Heart right ventricle (tissue), 16 donors: ENCODE measurements around the gene RAD23A. TPM values are rescaled to one million over a fixed set of nuclear protein-coding genes. Genes with fewer than 3 reads are reported as not detected.
A peak's percentile ranks its signal among the peaks of the same experiment; 100 is the strongest.

Source experiments
- ATAC-seq, 8 donors: fragments of 200-7000 bp; cut with Tn5 transposase; one replicate each; pipeline ENCODE4 v1.9.1; 2020; ENCODE audit warnings: mild to moderate bottlenecking in 8 of 8, moderate library complexity in 8 of 8, moderate number of reproducible peaks in 1 of 8
- DNase-seq, 2 donors: peaks; one replicate each; pipeline ENCODE4 v3.0.0-alpha.2; 2020
- H3K27ac ChIP-seq, 10 donors: fragments of 200-600 bp; sonication (generic) in 2 of 10; one replicate each; pipeline versions ENCODE4 v1.5.0 to v1.8.0; 2020 to 2022; ENCODE audit warnings: mild to moderate bottlenecking in 3 of 10
- H3K27me3 ChIP-seq, 7 donors: fragments of 200-600 bp; one replicate each; pipeline ENCODE4 v1.8.0; 2021 to 2022; ENCODE audit warnings: mild to moderate bottlenecking in 2 of 7
- H3K36me3 ChIP-seq, 9 donors: fragments of 200-600 bp; sonication (generic) in 1 of 9; one replicate each; pipeline versions ENCODE4 v1.5.0 to v1.8.0; 2020 to 2022; ENCODE audit warnings: mild to moderate bottlenecking in 2 of 9
- H3K4me1 ChIP-seq, 9 donors: fragments of 200-600 bp; sonication (generic) in 1 of 9; one replicate each; pipeline versions ENCODE4 v1.5.0 to v1.8.0; 2020 to 2022; ENCODE audit warnings: mild to moderate bottlenecking in 4 of 9
- H3K4me3 ChIP-seq, 10 donors: fragments of 200-600 bp; sonication (generic) in 2 of 10; one replicate each; pipeline versions ENCODE4 v1.5.0 to v1.8.0; 2020 to 2022; ENCODE audit warnings: mild to moderate bottlenecking in 7 of 10, moderate library complexity in 2 of 10
- H3K9me3 ChIP-seq, 11 donors: fragments of 200-600 bp in 10 of 11; sonication (generic) in 2 of 11; one replicate each; pipeline versions ENCODE4 v1.5.0 to v1.8.0; 2013 to 2022; ENCODE audit warnings: mild to moderate bottlenecking in 2 of 11, control low read depth in 1 of 11, moderate library complexity in 1 of 11
- CTCF ChIP-seq, 9 donors: fragments of 200-600 bp; sonication (generic) in 2 of 9; IDR thresholded peaks; one replicate each; pipeline versions ENCODE4 v1.5.0 to v1.8.0; 2021 to 2022; ENCODE audit warnings: antibody characterized with exemption in 9 of 9, mild to moderate bottlenecking in 5 of 9, moderate library complexity in 1 of 9
- WGBS, 2 donors: extraction: QIAGEN DNeasy Blood & Tissue Kit; methylation state at CpG; one replicate each; pipeline ENCODE4 v1.1.7; 2013; ENCODE audit warnings: inconsistent platforms in 1 of 2; 5-methylcytosine and 5-hydroxymethylcytosine counted together
- intact Hi-C, 10 donors: fragments of 100-400 bp; cut with DNase I; formaldehyde crosslinking; loops; one replicate each; pipeline versions ENCODE4 v1.11.1 to v1.14.2; 2022
- long read RNA-seq, 3 donors: library from polyadenylated mRNA; unstranded; transcript quantifications; one replicate each; pipeline ENCODE4 v2.0.0, GENCODE V29; 2020 to 2021
- polyA plus RNA-seq, 2 donors: library from polyadenylated mRNA; stranded (reverse); fragments of 200-250 nt; gene quantifications; one replicate each; pipeline ENCODE4 v1.2.3, GENCODE V29; 2013
- total RNA-seq, 10 donors: library from RNA; stranded (reverse); fragmentation: NEBNext Ultra II Directional in 3 of 10; extraction: Animal tissue kit (Norgen Biotek cat#: 25700) in 3 of 10; gene quantifications; one replicate each; pipeline versions ENCODE4 v1.2.1 to v1.2.4, GENCODE V29; 2021 to 2023
- donor health status: Arrhythmogenic right ventricular cardiomyopathy.
- donor health status: ischemic (EF 13 %, LVEDD 7.1; RV severe dilation, severe dysfunction).
- donor health status: healthy with polysubstance abuse.
- donor health status: DM: no; HTN: yes; CAD: no.
- donor health status: DM: no; HTN: no; CAD: no.
- donor health status: ischemic (EF 25% LVEDD 6.9; RV normal size, moderate dysfunction).
- donor health status: ischemic (EF 25% LVEDD 5.7; RV mildly dilated, moderate dysfunction).
- donor health status: healthy.
- donor health status: DM: yes; HTN: yes; CAD: no.
- donor health status: Ischemic cardiomyopathy.
- donor health status: ischemic (EF 35%, LVEDD 5.7; RV mildly dilated, moderate dysfunction).
- donor health status: nonischemic (EF 11% LVEDD 7.7; RV severe dilation, severe dysfunction).
- donor health status: DM: yes; HTN: yes; CAD: no.
- donor health status: PGD.
- donor health status: ischemic (EF 29% LVEDD 5.4; RV normal size, mild dysfunction).
- donor health status: nonischemic (EF 23%, LVEDD 6.1; RV moderate dilation, normal function).

RAD23A gene
- total RNA-seq: 100 to 1,000 TPM; 138 to 201 (median 148) TPM
- 100 to 1,000 TPM; 187 to 289 TPM for polyA plus RNA-seq
- long read RNA-seq, donor 1, transcript RAD23A-201 (9 exons, 1,736 nt): major isoform, 85 of 234 reads
- long read RNA-seq, donor 1, transcript RAD23A-203 (9 exons, 1,746 nt): minor isoform, 62 of 234 reads
- long read RNA-seq, donor 1, transcript RAD23A-207 (2 exons, 545 nt): minor isoform, 9 of 234 reads
- long read RNA-seq, donor 1, partial matches to known transcripts: 61 of 234 reads
- long read RNA-seq, donor 1, other reads (novel, unspliced or antisense): 17 of 234 reads
- long read RNA-seq, donor 2, transcript RAD23A-201 (9 exons, 1,736 nt): major isoform, 79 of 244 reads
- long read RNA-seq, donor 2, transcript RAD23A-203 (9 exons, 1,746 nt): minor isoform, 68 of 244 reads
- long read RNA-seq, donor 2, transcript RAD23A-207 (2 exons, 545 nt): minor isoform, 15 of 244 reads
- long read RNA-seq, donor 2, partial matches to known transcripts: 64 of 244 reads
- long read RNA-seq, donor 2, other reads (novel, unspliced or antisense): 18 of 244 reads
- long read RNA-seq, donor 3, transcript RAD23A-203 (9 exons, 1,746 nt): minor isoform, 109 of 296 reads
- long read RNA-seq, donor 3, transcript RAD23A-201 (9 exons, 1,736 nt): major isoform, 140 of 296 reads
- long read RNA-seq, donor 3, partial matches to known transcripts: 32 of 296 reads
- long read RNA-seq, donor 3, other reads (novel, unspliced or antisense): 12 of 296 reads

- Histone ChIP-seq H3K4me1 (peaks cover 7 to 78% (median 34%) of the 10 kb centered on the region in 9 donors), H3K4me3 (peak within 1 kb of the TSS; percentile 83 to 97 (median 92)), H3K36me3 (peaks cover 6 to 84% (median 66%) of the 10 kb centered on the region in 9 donors), H3K27ac (peak within 1 kb of the TSS; percentile 81 to 98 (median 95)), H3K9me3 (no peaks in the 10 kb centered on the region), H3K27me3 (no peaks in the 10 kb centered on the region)
- intact Hi-C loops: no loop called here
- DNase-seq (peak; percentile 96 to 99), ATAC-seq (peak; percentile 92 to 97 (median 96))
- WGBS, 2 donors: 1% methylated on average over 61 to 62 of the region's 62 CpGs
- TF ChIP-seq CTCF (IDR thresholded peaks at IDR 0.05): no peak
Measured at GRCh38 chr19:12945479-12946091, at the start of gene RAD23A. TSS of gene RAD23A (plus strand) at chr19:12945862. CDS start at chr19:12945949, 87 bp downstream.

- H3K4me1 ChIP-seq: peaks cover 6 to 12% (median 9%) of the 10 kb centered on the region in 9 donors
- intact Hi-C loops: no loop called here
- no peaks in the 10 kb centered on the region for H3K27me3 ChIP-seq
- 96 to 97% methylated on average over 17 of the region's 17 CpGs for WGBS, 2 donors
- H3K27ac ChIP-seq: no peak overlapping the region
- H3K4me3 ChIP-seq: no peak overlapping the region
- no peaks in the 10 kb centered on the region for H3K9me3 ChIP-seq
- H3K36me3 ChIP-seq: peaks cover 0 to 75% (median 0%) of the 10 kb centered on the region in 9 donors
- ATAC-seq (no peak), DNase-seq (no peak)
- TF ChIP-seq CTCF (IDR thresholded peaks at IDR 0.05): no peak
Measured at GRCh38 chr19:12896460-12896859, 49.2 kb upstream of the RAD23A start.

- H3K36me3 ChIP-seq: peaks cover 0 to 55% (median 0%) of the 10 kb centered on the region in 9 donors
- H3K4me1 ChIP-seq: no peaks in the 10 kb centered on the region
- WGBS, 2 donors: 88 to 93% methylated on average over 10 of the region's 10 CpGs
- intact Hi-C loops: no loop called here
- H3K27ac ChIP-seq: no peak overlapping the region
- H3K9me3 ChIP-seq: no peaks in the 10 kb centered on the region
- TF ChIP-seq CTCF (IDR thresholded peaks at IDR 0.05): no peak
- DNase-seq: no peak
- ATAC-seq: no peak
- no peak overlapping the region for H3K4me3 ChIP-seq
- no peaks in the 10 kb centered on the region for H3K27me3 ChIP-seq
Measured at GRCh38 chr19:12899891-12900518, 45.7 kb upstream of the RAD23A start.

- ATAC-seq: no peak
- H3K36me3 ChIP-seq: no peaks in the 10 kb centered on the region
- intact Hi-C loops: no loop called here
- WGBS, 2 donors: 89 to 90% methylated on average over 9 of the region's 9 CpGs
- no peak overlapping the region for H3K4me3 ChIP-seq
- H3K27ac ChIP-seq: no peak overlapping the region
- no peak for TF ChIP-seq CTCF (IDR thresholded peaks at IDR 0.05)
- H3K9me3 ChIP-seq: no peaks in the 10 kb centered on the region
- no peak for DNase-seq
- no peaks in the 10 kb centered on the region for H3K27me3 ChIP-seq
- H3K4me1 ChIP-seq: peaks cover 0 to 3% (median under 1%) of the 10 kb centered on the region in 9 donors
Measured at GRCh38 chr19:12907166-12907565, 38.5 kb upstream of the RAD23A start.
